A549 (cell line): ENCODE results near the gene EPHB4. TPM values are rescaled to one million over a fixed set of nuclear protein-coding genes. Genes with fewer than 3 reads are reported as not detected.
"Not testable (repeated sequence)": the region's sequence is repeated elsewhere in the genome, so short reads cannot be mapped to it uniquely, and the experiment has no call there.

Experiments
- ATAC-seq, 2 experiments: fragments of 200-7000 bp in 1 of 2; fragments of >200 bp in 1 of 2; cut with Nextera tagmentation in 1 of 2; cut with Tn5 transposase in 1 of 2; 3 replicates each; pipeline versions ENCODE4 v1.8.0 to v1.9.1; 2018 to 2020; ENCODE audit warnings: mild to moderate bottlenecking in 1 of 2, moderate library complexity in 1 of 2
- CTCF ChIA-PET: fragments of 300-600 bp; sonication (Branson Sonifier 250); formaldehyde crosslinking; extraction: SDS; loops from one replicate; lab custom pipeline; 2021; ENCODE audit warnings: antibody characterized with exemption, inconsistent platforms; lab: Yijun Ruan, JAX
- POLR2A ChIA-PET: fragments of 350-600 bp; formaldehyde crosslinking; extraction: SDS; loops from one replicate; lab custom pipeline; 2021; ENCODE audit warnings: antibody characterized with exemption, inconsistent platforms; lab: Yijun Ruan, JAX
- DNase-seq, 2 experiments: peaks; one replicate each; pipeline versions ENCODE4 v3.0.0 to v3.0.0-alpha.2; 2011 to 2016; ENCODE audit warnings: low read depth in 1 of 2, low spot score in 1 of 2
- FAIRE-seq: peaks from 2 replicates; lab custom pipeline; 2011; peaks lifted over from hg19 to GRCh38; lab: Jason Lieb, UNC
- H3K27ac ChIP-seq, 2 experiments: fragments of >200 bp; sonication (Bioruptor Twin); formaldehyde crosslinking; 3 replicates each; pipeline ENCODE4 v1.5.1; 2016 to 2017
- H3K4me1 ChIP-seq: fragments of >200 bp; sonication (Bioruptor Twin); formaldehyde crosslinking; 3 replicates; pipeline ENCODE4 v1.6.1; 2016
- H3K4me2 ChIP-seq: fragments of >200 bp; sonication (Bioruptor Twin); formaldehyde crosslinking; 3 replicates; pipeline ENCODE4 v1.6.1; 2016
- H3K4me3 ChIP-seq: fragments of >200 bp; sonication (Bioruptor Twin); formaldehyde crosslinking; 3 replicates; pipeline ENCODE4 v1.5.1; 2016
- H3K9me3 ChIP-seq: fragments of >200 bp; sonication (Bioruptor Twin); formaldehyde crosslinking; 3 replicates; pipeline ENCODE4 v1.6.1; 2016
- CEBPB ChIP-seq, 2 experiments: fragments of >200 bp in 1 of 2; sonication (Bioruptor Twin) in 1 of 2; formaldehyde crosslinking in 1 of 2; IDR thresholded peaks; 2 replicates each; pipeline ENCODE4 v1.6.1; 2012 to 2016
- CHD4 ChIP-seq: fragments of 200-600 bp; sonication (generic); IDR thresholded peaks from 2 replicates; pipeline ENCODE4 v1.6.1; 2016; ENCODE audit warnings: antibody characterized with exemption, mild to moderate bottlenecking, borderline replicate concordance
- EHMT2 ChIP-seq: fragments of 200-600 bp; sonication (generic); IDR thresholded peaks from 2 replicates; pipeline ENCODE4 v1.6.1; 2016; ENCODE audit warnings: antibody characterized with exemption, low read depth, mild to moderate bottlenecking, moderate library complexity
- EP300 ChIP-seq, 2 experiments: fragments of >200 bp; sonication (Bioruptor Twin); formaldehyde crosslinking; IDR thresholded peaks; 2 replicates in 1 of 2; 3 replicates in 1 of 2; pipeline ENCODE4 v1.6.1; 2016 to 2017
- FOXS1 ChIP-seq: fragments of 250-450 bp; sonication (Bioruptor Pico); IDR thresholded peaks from 2 replicates; pipeline ENCODE4 v1.5.0; 2020; ENCODE audit warnings: mild to moderate bottlenecking, moderate library complexity
- HOXA7 ChIP-seq: fragments of 250-450 bp; sonication (Bioruptor Pico); IDR thresholded peaks from 2 replicates; pipeline ENCODE4 v1.5.0; 2020; ENCODE audit warnings: mild to moderate bottlenecking, moderate library complexity
- JUN ChIP-seq, 2 experiments: fragments of >200 bp; sonication (Bioruptor Twin); formaldehyde crosslinking; IDR thresholded peaks; 2 replicates in 1 of 2; 3 replicates in 1 of 2; pipeline ENCODE4 v1.6.1; 2016 to 2017
- JUNB ChIP-seq: fragments of >200 bp; sonication (Bioruptor Twin); formaldehyde crosslinking; IDR thresholded peaks from 2 replicates; pipeline ENCODE4 v1.6.1; 2016
- KDM1A ChIP-seq: fragments of 200-600 bp; sonication (generic); IDR thresholded peaks from 2 replicates; pipeline ENCODE4 v1.6.1; 2016; ENCODE audit warnings: low read depth, mild to moderate bottlenecking
- MAFK ChIP-seq: fragments of 450-650 bp; IDR thresholded peaks from 2 replicates; pipeline ENCODE4 v1.6.1; 2014; ENCODE audit not compliant: partially characterized antibody
- MAZ ChIP-seq: fragments of 150-350 bp; IDR thresholded peaks from 2 replicates; pipeline ENCODE4 v1.6.1; 2014; ENCODE audit warnings: antibody characterized with exemption, low read depth, low read length, borderline replicate concordance
- NR3C1 ChIP-seq: fragments of >200 bp; sonication (Bioruptor Twin); formaldehyde crosslinking; IDR thresholded peaks from 3 replicates; pipeline ENCODE4 v1.6.1; 2017
- RAD21 ChIP-seq, 2 experiments: fragments of >200 bp in 1 of 2; sonication (Bioruptor Twin) in 1 of 2; formaldehyde crosslinking in 1 of 2; IDR thresholded peaks in 1 of 2; conservative IDR thresholded peaks in 1 of 2; 2 replicates in 1 of 2; 3 replicates in 1 of 2; pipeline ENCODE4 v1.6.1; 2012 to 2018; ENCODE audit warnings: inconsistent platforms in 1 of 2
- RNF2 ChIP-seq: fragments of 200-600 bp; sonication (generic); IDR thresholded peaks from 2 replicates; pipeline ENCODE4 v1.6.1; 2016; ENCODE audit warnings: low read depth, mild to moderate bottlenecking, antibody characterized with exemption, moderate library complexity, borderline replicate concordance
- SMC3 ChIP-seq: fragments of >200 bp; sonication (Bioruptor Twin); formaldehyde crosslinking; IDR thresholded peaks from 3 replicates; pipeline ENCODE4 v1.6.1; 2018; ENCODE audit warnings: inconsistent platforms
- TFCP2L1 ChIP-seq: fragments of 250-450 bp; sonication (Bioruptor Pico); IDR thresholded peaks from 2 replicates; pipeline ENCODE4 v1.5.0; 2021; ENCODE audit warnings: mild to moderate bottlenecking
- ZC3H11A ChIP-seq: fragments of 450-650 bp; IDR thresholded peaks from 2 replicates; pipeline ENCODE4 v1.6.1; 2014; ENCODE audit warnings: antibody characterized with exemption, mild to moderate bottlenecking
- ZSCAN20 ChIP-seq: fragments of 250-450 bp; sonication (Bioruptor Pico); IDR thresholded peaks from 2 replicates; pipeline ENCODE4 v1.8.0; 2022; ENCODE audit warnings: mild to moderate bottlenecking, moderate library complexity
- WGBS: methylation state at CpG from one replicate; pipeline ENCODE4 v1.1.6; 2017; ENCODE audit errors: missing lambda C conversion rate; 5-methylcytosine and 5-hydroxymethylcytosine counted together
- polyA plus RNA-seq, 4 experiments: library from polyadenylated mRNA; depleted of rRNA in 3 of 4; stranded (reverse); fragments of >200 nt; fragmentation: RNase III in 1 of 4; extraction: RNeasy Plus Mini Kit Qiagen cat#74134 plus additional on column Dnase treatment in 1 of 4; gene quantifications; 2 replicates in 3 of 4; 3 replicates in 1 of 4; pipeline ENCODE4 v1.2.3, GENCODE V29; 2011 to 2017
- TF ChIP-seq, protein P1 (sequence below): fragments of >200 bp; sonication (Bioruptor Twin); formaldehyde crosslinking; IDR thresholded peaks from 3 replicates; pipeline ENCODE4 v1.5.1; 2016
- TF ChIP-seq, protein P2 (sequence below): fragments of >200 bp; sonication (Bioruptor Twin); formaldehyde crosslinking; IDR thresholded peaks from 3 replicates; pipeline ENCODE4 v1.6.1; 2016
- TF ChIP-seq, protein P3 (sequence below): fragments of 250-450 bp; sonication (Bioruptor Pico); IDR thresholded peaks from 2 replicates; pipeline ENCODE4 v1.5.0; 2021; ENCODE audit warnings: mild to moderate bottlenecking, moderate library complexity, borderline replicate concordance

The EPHB4 gene
- polyA plus RNA-seq, 2 of the 4 experiments (the other 2 are of a cell fraction): 30.4 to 40.5 TPM

DNA sequence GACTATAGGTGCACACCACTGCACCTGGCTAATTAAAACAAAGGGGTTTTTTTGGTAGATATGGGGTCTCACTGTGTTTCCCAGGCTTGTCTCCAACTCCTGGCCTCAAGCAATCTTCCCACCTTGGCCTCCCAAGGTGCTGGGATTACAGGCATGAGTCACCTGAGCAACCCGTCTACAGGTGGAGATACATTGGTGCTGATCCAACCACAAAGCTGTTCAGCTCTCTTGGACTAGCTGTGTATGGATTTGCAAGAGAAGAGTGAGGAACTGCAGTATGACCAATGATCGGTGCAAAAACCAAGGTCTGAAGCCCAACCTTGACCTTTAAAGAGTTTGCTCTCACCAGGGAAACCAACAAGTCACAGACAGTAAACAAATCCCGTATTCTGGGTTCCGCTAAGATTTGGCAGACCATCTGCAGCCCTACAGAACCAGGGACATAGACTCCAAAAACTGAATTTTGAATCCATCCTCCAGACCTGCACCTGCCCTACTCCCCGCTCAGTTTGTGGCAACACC lies 18.9 kb downstream of the EPHB4 start:
- H3K9me3 ChIP-seq: no peaks in the 10 kb centered on the region
- ChIA-PET CTCF (interaction anchor here (1.4 to 16.8 kb wide), 3 partner anchors 9 to 43 kb away, joined by 5 to 317 read pairs (median 169); partner anchors contain the start of genes EPHB4 and SLC12A9), POLR2A (interaction anchor here (0.8 to 1.6 kb wide), 3 partner anchors 9 to 19 kb away, joined by 3 to 4 read pairs (median 3); partner anchors contain the start of gene EPHB4)
- H3K27ac ChIP-seq: no peak overlapping the region
- TF ChIP-seq JUNB (no peak), RAD21 (conservative IDR thresholded peaks at IDR 0.05 in 1 of 2, IDR thresholded peaks at IDR 0.05 in 1 of 2) (no peak), KDM1A (no peak), RNF2 (no peak), CHD4 (no peak), TFCP2L1 (no peak), EP300 (IDR thresholded peaks at IDR 0.05) (no peak), EHMT2 (no peak), ZC3H11A (no peak), MAFK (no peak)
- TF ChIP-seq, protein P1, sequence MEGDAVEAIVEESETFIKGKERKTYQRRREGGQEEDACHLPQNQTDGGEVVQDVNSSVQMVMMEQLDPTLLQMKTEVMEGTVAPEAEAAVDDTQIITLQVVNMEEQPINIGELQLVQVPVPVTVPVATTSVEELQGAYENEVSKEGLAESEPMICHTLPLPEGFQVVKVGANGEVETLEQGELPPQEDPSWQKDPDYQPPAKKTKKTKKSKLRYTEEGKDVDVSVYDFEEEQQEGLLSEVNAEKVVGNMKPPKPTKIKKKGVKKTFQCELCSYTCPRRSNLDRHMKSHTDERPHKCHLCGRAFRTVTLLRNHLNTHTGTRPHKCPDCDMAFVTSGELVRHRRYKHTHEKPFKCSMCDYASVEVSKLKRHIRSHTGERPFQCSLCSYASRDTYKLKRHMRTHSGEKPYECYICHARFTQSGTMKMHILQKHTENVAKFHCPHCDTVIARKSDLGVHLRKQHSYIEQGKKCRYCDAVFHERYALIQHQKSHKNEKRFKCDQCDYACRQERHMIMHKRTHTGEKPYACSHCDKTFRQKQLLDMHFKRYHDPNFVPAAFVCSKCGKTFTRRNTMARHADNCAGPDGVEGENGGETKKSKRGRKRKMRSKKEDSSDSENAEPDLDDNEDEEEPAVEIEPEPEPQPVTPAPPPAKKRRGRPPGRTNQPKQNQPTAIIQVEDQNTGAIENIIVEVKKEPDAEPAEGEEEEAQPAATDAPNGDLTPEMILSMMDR: no peak
- TF ChIP-seq, protein P2, sequence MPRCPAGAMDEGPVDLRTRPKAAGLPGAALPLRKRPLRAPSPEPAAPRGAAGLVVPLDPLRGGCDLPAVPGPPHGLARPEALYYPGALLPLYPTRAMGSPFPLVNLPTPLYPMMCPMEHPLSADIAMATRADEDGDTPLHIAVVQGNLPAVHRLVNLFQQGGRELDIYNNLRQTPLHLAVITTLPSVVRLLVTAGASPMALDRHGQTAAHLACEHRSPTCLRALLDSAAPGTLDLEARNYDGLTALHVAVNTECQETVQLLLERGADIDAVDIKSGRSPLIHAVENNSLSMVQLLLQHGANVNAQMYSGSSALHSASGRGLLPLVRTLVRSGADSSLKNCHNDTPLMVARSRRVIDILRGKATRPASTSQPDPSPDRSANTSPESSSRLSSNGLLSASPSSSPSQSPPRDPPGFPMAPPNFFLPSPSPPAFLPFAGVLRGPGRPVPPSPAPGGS: no peak
- peaks cover 8% of the 10 kb centered on the region for H3K4me1 ChIP-seq
- H3K4me2 ChIP-seq: no peak overlapping the region
- 69% methylated on average over 5 of the region's 5 CpGs for WGBS
- no peak overlapping the region for H3K4me3 ChIP-seq
- DNase-seq (no peak), FAIRE-seq (no peak), ATAC-seq (no peak)

DNA sequence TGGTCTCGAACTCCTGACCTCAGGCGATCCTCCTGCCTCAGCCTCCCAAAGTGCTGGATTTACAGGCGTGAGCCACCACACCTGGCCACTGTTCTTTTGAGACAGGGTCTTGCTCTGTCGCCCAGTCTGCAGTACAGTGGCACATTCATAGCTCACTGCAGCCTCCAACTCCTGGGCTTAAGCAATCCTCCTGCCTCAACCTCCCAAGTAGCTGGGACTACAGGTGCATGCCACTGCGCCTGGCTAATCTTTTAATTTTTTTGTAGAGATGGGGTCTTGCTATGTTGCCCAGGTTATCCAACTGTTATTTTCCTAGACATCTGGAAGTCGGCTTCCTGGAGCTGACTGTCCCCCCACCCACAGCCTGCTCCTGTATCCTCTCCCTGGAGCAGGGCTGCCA lies 20.4 kb downstream of the EPHB4 start:
- DNase-seq, H3K4me3 ChIP-seq, H3K27ac ChIP-seq, FAIRE-seq, H3K9me3 ChIP-seq, H3K4me2 ChIP-seq, ATAC-seq: not testable (repeated sequence)
- POLR2A ChIA-PET: interaction anchor here (0.6 kb wide), 1 partner anchor 484 kb away, joined by 3 read pairs; no protein-coding TSS in a partner anchor
- 92% methylated on average over 6 of the region's 6 CpGs for WGBS
- CTCF ChIA-PET: interaction anchor here (0.7 to 16.8 kb wide), 8 partner anchors 7 to 102 kb away, joined by 3 to 317 read pairs (median 6); partner anchors contain the start of genes EPHB4, EPO and SLC12A9
- H3K4me1 ChIP-seq: peaks cover 23% of the 10 kb centered on the region

DNA sequence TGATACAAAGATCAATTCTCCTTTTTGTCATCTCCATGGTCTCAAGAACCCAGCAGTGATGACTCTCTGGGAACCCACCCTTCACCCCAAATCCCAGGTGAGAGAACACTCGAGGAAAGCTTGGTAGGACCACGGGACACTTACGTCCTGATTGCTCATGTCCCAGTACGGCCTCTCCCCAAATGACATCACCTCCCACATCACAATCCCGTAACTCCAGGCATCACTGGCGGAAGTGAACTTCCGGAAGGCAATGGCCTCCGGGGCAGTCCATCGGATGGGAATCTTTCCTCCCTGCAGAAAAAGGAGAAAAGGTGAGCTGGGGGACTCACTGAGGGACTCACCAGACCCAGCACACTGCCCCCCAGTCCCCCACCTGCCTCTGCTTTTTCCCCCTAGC lies 21.0 kb downstream of the EPHB4 start:
- H3K9me3 ChIP-seq: no peaks in the 10 kb centered on the region
- peaks cover 30% of the 10 kb centered on the region for H3K4me1 ChIP-seq
- no peak for DNase-seq
- WGBS: 94% methylated on average over 9 of the region's 9 CpGs
- ChIA-PET CTCF (interaction anchor here (0.9 to 16.8 kb wide), 8 partner anchors 10 to 101 kb away, joined by 3 to 317 read pairs (median 6); partner anchors contain the start of genes EPHB4, EPO, POP7 and SLC12A9), POLR2A (interaction anchor here (0.6 kb wide), 1 partner anchor 485 kb away, joined by 3 read pairs; no protein-coding TSS in a partner anchor)
- no peak overlapping the region for H3K4me3 ChIP-seq
- TF ChIP-seq NR3C1: no peak
- TF ChIP-seq JUN (IDR thresholded peaks at IDR 0.05): no peak
- no peak for TF ChIP-seq MAZ
- no peak for TF ChIP-seq FOXS1 (CRISPR knock-in tag)
- TF ChIP-seq ZSCAN20 (CRISPR knock-in tag): no peak
- no peak for TF ChIP-seq CEBPB (IDR thresholded peaks at IDR 0.05)
- TF ChIP-seq, protein P3, sequence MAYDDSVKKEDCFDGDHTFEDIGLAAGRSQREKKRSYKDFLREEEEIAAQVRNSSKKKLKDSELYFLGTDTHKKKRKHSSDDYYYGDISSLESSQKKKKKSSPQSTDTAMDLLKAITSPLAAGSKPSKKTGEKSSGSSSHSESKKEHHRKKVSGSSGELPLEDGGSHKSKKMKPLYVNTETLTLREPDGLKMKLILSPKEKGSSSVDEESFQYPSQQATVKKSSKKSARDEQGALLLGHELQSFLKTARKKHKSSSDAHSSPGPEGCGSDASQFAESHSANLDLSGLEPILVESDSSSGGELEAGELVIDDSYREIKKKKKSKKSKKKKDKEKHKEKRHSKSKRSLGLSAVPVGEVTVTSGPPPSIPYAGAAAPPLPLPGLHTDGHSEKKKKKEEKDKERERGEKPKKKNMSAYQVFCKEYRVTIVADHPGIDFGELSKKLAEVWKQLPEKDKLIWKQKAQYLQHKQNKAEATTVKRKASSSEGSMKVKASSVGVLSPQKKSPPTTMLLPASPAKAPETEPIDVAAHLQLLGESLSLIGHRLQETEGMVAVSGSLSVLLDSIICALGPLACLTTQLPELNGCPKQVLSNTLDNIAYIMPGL: no peak
- TF ChIP-seq SMC3: no peak
- TF ChIP-seq HOXA7 (CRISPR knock-in tag): no peak
- no peak for FAIRE-seq
- no peak overlapping the region for H3K4me2 ChIP-seq
- no peak for ATAC-seq
- no peak overlapping the region for H3K27ac ChIP-seq
